GM18873 (cell line): ENCODE measurements around the gene ACSM4.
"Not testable (repeated sequence)": the region's sequence is repeated elsewhere in the genome, so short reads cannot be mapped to it uniquely, and the experiment has no call there.

Experiments
- ATAC-seq: cut with Tn5 transposase; IDR thresholded peaks from one replicate; pipeline ENCODE4 v1.9.1; 2021; ENCODE audit warnings: mild to moderate bottlenecking, moderate library complexity, moderate number of reproducible peaks; ENCODE audit not compliant: unreplicated experiment, low FRiP score

Gene ACSM4

GRCh38 chr12:7327918-7328317 is 24.0 kb downstream of the ACSM4 start:
- no peak for ATAC-seq

- ATAC-seq, result not testable (repeated sequence)
Measured at GRCh38 chr12:7337790-7338189, 33.9 kb downstream of the ACSM4 start.

- no peak for ATAC-seq
Measured at GRCh38 chr12:7339675-7340074, 35.8 kb downstream of the ACSM4 start.

GRCh38 chr12:7344833-7345606 is 41.1 kb downstream of the ACSM4 start:
- ATAC-seq, result no peak

- no peak for ATAC-seq
Measured at GRCh38 chr12:7346551-7347225, 42.8 kb downstream of the ACSM4 start.

GRCh38 chr12:7349418-7349817 is 45.5 kb downstream of the ACSM4 start:
- no peak for ATAC-seq

GRCh38 chr12:7351177-7351576 is 47.3 kb downstream of the ACSM4 start:
- ATAC-seq, result no peak

GRCh38 chr12:7352661-7353060 is 48.8 kb downstream of the ACSM4 start:
- ATAC-seq, result no peak

GRCh38 chr12:7354529-7354928 is 50.7 kb downstream of the ACSM4 start:
- ATAC-seq, result no peak

- ATAC-seq, result no peak
Measured at GRCh38 chr12:7361265-7361664, 57.4 kb downstream of the ACSM4 start.

GRCh38 chr12:7362734-7363133 is 58.9 kb downstream of the ACSM4 start:
- no peak for ATAC-seq

GRCh38 chr12:7369274-7369729 is 65.4 kb downstream of the ACSM4 start:
- ATAC-seq, result no peak

GRCh38 chr12:7373226-7373625 is 69.4 kb downstream of the ACSM4 start:
- ATAC-seq, result no peak

GRCh38 chr12:7374423-7375144 is 70.7 kb downstream of the ACSM4 start:
- ATAC-seq, result no peak

GRCh38 chr12:7375145-7375543 is 71.3 kb downstream of the ACSM4 start:
- no peak for ATAC-seq

GRCh38 chr12:7376196-7376595 is 72.3 kb downstream of the ACSM4 start:
- no peak for ATAC-seq
